ENCODE measurements around the gene TRAP1.

The TRAP1 gene

GRCh38 chr16:3717235-3718018, at the start of gene TRAP1:
Gene TRAP1 (minus strand): TSS chr16:3717524. CDS start chr16:3717508, 16 bp downstream.
- ChIA-PET POLR2A (interaction anchor here (0.5 to 1.6 kb wide), 7 partner anchors 12 to 27 kb away, joined by 3 to 11 read pairs (median 3); no protein-coding TSS in a partner anchor), CTCF (no interaction called here)
- TF ChIP-seq SUZ12 (IDR thresholded peaks at IDR 0.05): no peak
- TF ChIP-seq LEF1 (IDR thresholded peaks at IDR 0.05; ENCODE audit: borderline replicate concordance): peak; percentile 84
- 0 out of 2 replicates have a peak, but pooled peaks have one; percentile 49 for TF ChIP-seq TARDBP (IDR thresholded peaks at IDR 0.05)
- peak; percentile 89 for TF ChIP-seq L3MBTL2 (conservative IDR thresholded peaks at IDR 0.05)
- DNase-seq (ENCODE audit: extremely low spot score): peak; percentile 96

- TF ChIP-seq NFRKB (IDR thresholded peaks at IDR 0.05) (no peak), SUZ12 (IDR thresholded peaks at IDR 0.05) (no peak), FOXK2 (IDR thresholded peaks at IDR 0.05) (no peak), CTBP1 (IDR thresholded peaks at IDR 0.05; ENCODE audit: borderline replicate concordance) (no peak), SP1 (IDR thresholded peaks at IDR 0.05) (no peak), ZNF384 (IDR thresholded peaks at IDR 0.05) (no peak), FOXM1 (IDR thresholded peaks at IDR 0.05; ENCODE audit: borderline replicate concordance) (no peak), TARDBP (IDR thresholded peaks at IDR 0.05) (no peak), BHLHE40 (IDR thresholded peaks at IDR 0.05; ENCODE audit: borderline replicate concordance) (no peak), ARNT (IDR thresholded peaks at IDR 0.05) (no peak), L3MBTL2 (conservative IDR thresholded peaks at IDR 0.05) (no peak), HDGF (IDR thresholded peaks at IDR 0.05; ENCODE audit: borderline replicate concordance) (no peak), LEF1 (IDR thresholded peaks at IDR 0.05; ENCODE audit: borderline replicate concordance) (no peak), ELF4 (IDR thresholded peaks at IDR 0.05) (no peak), PKNOX1 (IDR thresholded peaks at IDR 0.05) (no peak), FOXA1 (IDR thresholded peaks at IDR 0.05) (no peak)
- ChIA-PET CTCF (no interaction called here), POLR2A (no interaction called here)
- DNase-seq (ENCODE audit: extremely low spot score): no peak
Observed at GRCh38 chr16:3766177-3766576, 48.9 kb upstream of the TRAP1 start.

- no peak for DNase-seq (ENCODE audit: extremely low spot score)
- ChIA-PET POLR2A (no interaction called here), CTCF (no interaction called here)
- no peak for TF ChIP-seq LEF1 (IDR thresholded peaks at IDR 0.05; ENCODE audit: borderline replicate concordance)
Observed at GRCh38 chr16:3764409-3764808, 47.1 kb upstream of the TRAP1 start.

GRCh38 chr16:3762107-3762750, 44.9 kb upstream of the TRAP1 start:
- no peak for TF ChIP-seq TARDBP (IDR thresholded peaks at IDR 0.05)
- no peak for TF ChIP-seq SUZ12 (IDR thresholded peaks at IDR 0.05)
- no peak for TF ChIP-seq ELF4 (IDR thresholded peaks at IDR 0.05)
- no peak for TF ChIP-seq BHLHE40 (IDR thresholded peaks at IDR 0.05; ENCODE audit: borderline replicate concordance)
- POLR2A ChIA-PET: no interaction called here
- CTCF ChIA-PET: no interaction called here
- no peak for DNase-seq (ENCODE audit: extremely low spot score)

GRCh38 chr16:3761375-3762106, 44.2 kb upstream of the TRAP1 start:
- CTCF ChIA-PET: no interaction called here
- POLR2A ChIA-PET: no interaction called here
- no peak for TF ChIP-seq PKNOX1 (IDR thresholded peaks at IDR 0.05)
- no peak for TF ChIP-seq FOXK2 (IDR thresholded peaks at IDR 0.05)
- TF ChIP-seq ZNF384 (IDR thresholded peaks at IDR 0.05): no peak
- TF ChIP-seq ELF4 (IDR thresholded peaks at IDR 0.05): no peak
- TF ChIP-seq L3MBTL2 (conservative IDR thresholded peaks at IDR 0.05): no peak
- TF ChIP-seq FOXA1 (IDR thresholded peaks at IDR 0.05): no peak
- TF ChIP-seq ARNT (IDR thresholded peaks at IDR 0.05): no peak
- no peak for TF ChIP-seq FOXM1 (IDR thresholded peaks at IDR 0.05; ENCODE audit: borderline replicate concordance)
- TF ChIP-seq NFRKB (IDR thresholded peaks at IDR 0.05): no peak
- TF ChIP-seq HDGF (IDR thresholded peaks at IDR 0.05; ENCODE audit: borderline replicate concordance): no peak
- DNase-seq (ENCODE audit: extremely low spot score): no peak

- ChIA-PET POLR2A (no interaction called here), CTCF (no interaction called here)
- TF ChIP-seq HDGF (IDR thresholded peaks at IDR 0.05; ENCODE audit: borderline replicate concordance) (no peak), FOXA1 (IDR thresholded peaks at IDR 0.05) (no peak), BHLHE40 (IDR thresholded peaks at IDR 0.05; ENCODE audit: borderline replicate concordance) (no peak), FOXK2 (IDR thresholded peaks at IDR 0.05) (no peak), CTBP1 (IDR thresholded peaks at IDR 0.05; ENCODE audit: borderline replicate concordance) (no peak), SUZ12 (IDR thresholded peaks at IDR 0.05) (no peak), PKNOX1 (IDR thresholded peaks at IDR 0.05) (no peak), SP1 (IDR thresholded peaks at IDR 0.05) (no peak), ZNF384 (IDR thresholded peaks at IDR 0.05) (no peak), TARDBP (IDR thresholded peaks at IDR 0.05) (no peak), L3MBTL2 (conservative IDR thresholded peaks at IDR 0.05) (no peak), ELF4 (IDR thresholded peaks at IDR 0.05) (no peak)
- no peak for DNase-seq (ENCODE audit: extremely low spot score)
Observed at GRCh38 chr16:3760518-3760917, 43.2 kb upstream of the TRAP1 start.
